Esophagus muscularis mucosa (tissue), 4 donors: ENCODE results near the gene LACTB. TPM values are rescaled to one million over a fixed set of nuclear protein-coding genes. Genes with fewer than 3 reads are reported as not detected.
A peak's percentile ranks its signal among the peaks of the same experiment; 100 is the strongest.

Experiments used
- DNase-seq: peaks from one replicate; pipeline ENCODE4 v3.0.0-alpha.2; 2017; ENCODE audit errors: extremely low spot score
- H3K27ac ChIP-seq, 4 donors: fragments of 200-600 bp; sonication (generic); replicated peaks in 1 of 4; 1 replicate in 3 of 4; 2 replicates in 1 of 4; pipeline ENCODE4 v1.5.1; 2016 to 2019; ENCODE audit warnings: mild to moderate bottlenecking in 1 of 4
- H3K27me3 ChIP-seq, 4 donors: fragments of 200-600 bp; sonication (generic); one replicate each; pipeline versions ENCODE4 v1.5.1 to v1.6.0; 2016 to 2019
- H3K36me3 ChIP-seq, 4 donors: fragments of 200-600 bp; sonication (generic); one replicate each; pipeline ENCODE4 v1.5.1; 2016 to 2019
- H3K4me1 ChIP-seq, 4 donors: fragments of 200-600 bp; sonication (generic); one replicate each; pipeline ENCODE4 v1.5.1; 2016 to 2019
- H3K4me3 ChIP-seq, 4 donors: fragments of 200-600 bp; sonication (generic); 1 replicate in 2 of 4; 2 replicates in 2 of 4; pipeline ENCODE4 v1.5.1; 2016 to 2019; ENCODE audit warnings: mild to moderate bottlenecking in 4 of 4, moderate library complexity in 1 of 4
- H3K9me3 ChIP-seq, 4 donors: fragments of 200-600 bp; sonication (generic); 1 replicate in 3 of 4; 2 replicates in 1 of 4; pipeline ENCODE4 v1.5.1; 2016 to 2019
- EP300 ChIP-seq: sonication (generic); formaldehyde crosslinking; IDR thresholded peaks from one replicate; pipeline ENCODE4 v1.6.1; 2017; ENCODE audit warnings: antibody characterized with exemption
- POLR2A ChIP-seq: fragments of 450-650 bp; IDR thresholded peaks from one replicate; pipeline ENCODE4 v1.6.1; 2017; ENCODE audit warnings: antibody characterized with exemption, moderate library complexity, mild to moderate bottlenecking, low read depth
- POLR2AphosphoS5 ChIP-seq, 2 donors: sonication (generic); formaldehyde crosslinking; IDR thresholded peaks; one replicate each; pipeline ENCODE4 v1.6.1; 2017; ENCODE audit warnings: antibody characterized with exemption in 2 of 2
- WGBS: methylation state at CpG from one replicate; pipeline ENCODE4 v1.1.5; 2018; 5-methylcytosine and 5-hydroxymethylcytosine counted together
- intact Hi-C: fragments of 100-400 bp; cut with DNase I; formaldehyde crosslinking; loops from one replicate; pipeline ENCODE4 v1.15.1; 2023
- total RNA-seq, 4 donors: library from RNA; depleted of rRNA; stranded (reverse); fragments of >200 nt; gene quantifications; one replicate each; pipeline versions ENCODE4 v1.1.0 to v1.2.1, GENCODE V29; 2016
- TF ChIP-seq, protein P1 (sequence below), 3 experiments: fragments of 200-600 bp in 2 of 3; fragments of 450-650 bp in 1 of 3; sonication (generic) in 2 of 3; IDR thresholded peaks; one replicate each; pipeline ENCODE4 v1.5.1; 2017 to 2019; ENCODE audit warnings: antibody characterized with exemption in 3 of 3, mild to moderate bottlenecking in 2 of 3, moderate library complexity in 1 of 3

Gene LACTB
- 10 to 100 TPM; 15.4 to 22.8 (median 18.7) TPM for total RNA-seq

DNA sequence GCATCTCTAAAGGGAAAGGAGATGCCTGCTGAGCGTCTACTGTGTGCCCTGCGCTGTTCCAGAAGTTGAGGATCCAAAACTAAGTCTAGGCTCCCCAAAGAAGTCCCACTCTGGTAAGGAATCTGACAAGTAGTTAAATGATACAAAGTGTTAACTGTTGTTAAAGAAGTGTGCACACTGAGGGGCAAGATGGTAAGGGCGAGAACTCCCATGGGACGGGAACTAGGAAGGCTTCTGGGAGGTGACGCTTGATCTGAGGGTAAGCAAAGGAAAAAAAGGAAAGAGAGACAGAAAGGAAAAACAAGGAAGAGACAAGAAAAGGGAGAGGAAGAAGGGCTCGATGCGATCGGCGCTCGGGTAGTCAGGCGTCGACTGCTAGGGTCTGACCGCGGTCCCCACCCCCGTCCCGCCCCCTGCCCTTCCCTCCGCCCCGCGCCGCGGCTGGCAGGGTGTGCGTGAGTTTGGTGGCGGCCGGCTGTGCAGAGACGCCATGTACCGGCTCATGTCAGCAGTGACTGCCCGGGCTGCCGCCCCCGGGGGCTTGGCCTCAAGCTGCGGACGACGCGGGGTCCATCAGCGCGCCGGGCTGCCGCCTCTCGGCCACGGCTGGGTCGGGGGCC is at the start of gene LACTB:
Gene LACTB, plus strand, starts transcription at position 480 of the 620 bp plus-strand sequence. Its CDS starts 11 bp downstream, at position 491.
- DNase-seq = peak; percentile 96
- H3K36me3 ChIP-seq = peaks cover 6 to 11% (median 9%) of the 10 kb centered on the region in 4 donors
- peaks cover 9 to 14% (median 12%) of the 10 kb centered on the region in 4 donors for H3K4me1 ChIP-seq
- no peaks in the 10 kb centered on the region for H3K27me3 ChIP-seq
- peak within 1 kb of the TSS; percentile 74 to 100 (median 96) for H3K4me3 ChIP-seq
- intact Hi-C loops = no loop called here
- H3K9me3 ChIP-seq = no peaks in the 10 kb centered on the region
- peak within 1 kb of the TSS; percentile 93 to 99 (median 96) for H3K27ac ChIP-seq
- peak; percentile 74 to 88 for TF ChIP-seq POLR2AphosphoS5 (IDR thresholded peaks at IDR 0.05)
- TF ChIP-seq, protein P1, sequence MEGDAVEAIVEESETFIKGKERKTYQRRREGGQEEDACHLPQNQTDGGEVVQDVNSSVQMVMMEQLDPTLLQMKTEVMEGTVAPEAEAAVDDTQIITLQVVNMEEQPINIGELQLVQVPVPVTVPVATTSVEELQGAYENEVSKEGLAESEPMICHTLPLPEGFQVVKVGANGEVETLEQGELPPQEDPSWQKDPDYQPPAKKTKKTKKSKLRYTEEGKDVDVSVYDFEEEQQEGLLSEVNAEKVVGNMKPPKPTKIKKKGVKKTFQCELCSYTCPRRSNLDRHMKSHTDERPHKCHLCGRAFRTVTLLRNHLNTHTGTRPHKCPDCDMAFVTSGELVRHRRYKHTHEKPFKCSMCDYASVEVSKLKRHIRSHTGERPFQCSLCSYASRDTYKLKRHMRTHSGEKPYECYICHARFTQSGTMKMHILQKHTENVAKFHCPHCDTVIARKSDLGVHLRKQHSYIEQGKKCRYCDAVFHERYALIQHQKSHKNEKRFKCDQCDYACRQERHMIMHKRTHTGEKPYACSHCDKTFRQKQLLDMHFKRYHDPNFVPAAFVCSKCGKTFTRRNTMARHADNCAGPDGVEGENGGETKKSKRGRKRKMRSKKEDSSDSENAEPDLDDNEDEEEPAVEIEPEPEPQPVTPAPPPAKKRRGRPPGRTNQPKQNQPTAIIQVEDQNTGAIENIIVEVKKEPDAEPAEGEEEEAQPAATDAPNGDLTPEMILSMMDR (IDR thresholded peaks at IDR 0.05) = no peak
- TF ChIP-seq POLR2A = no peak
- no peak for TF ChIP-seq EP300
- 3% methylated on average over 20 of the region's 40 CpGs for WGBS

DNA sequence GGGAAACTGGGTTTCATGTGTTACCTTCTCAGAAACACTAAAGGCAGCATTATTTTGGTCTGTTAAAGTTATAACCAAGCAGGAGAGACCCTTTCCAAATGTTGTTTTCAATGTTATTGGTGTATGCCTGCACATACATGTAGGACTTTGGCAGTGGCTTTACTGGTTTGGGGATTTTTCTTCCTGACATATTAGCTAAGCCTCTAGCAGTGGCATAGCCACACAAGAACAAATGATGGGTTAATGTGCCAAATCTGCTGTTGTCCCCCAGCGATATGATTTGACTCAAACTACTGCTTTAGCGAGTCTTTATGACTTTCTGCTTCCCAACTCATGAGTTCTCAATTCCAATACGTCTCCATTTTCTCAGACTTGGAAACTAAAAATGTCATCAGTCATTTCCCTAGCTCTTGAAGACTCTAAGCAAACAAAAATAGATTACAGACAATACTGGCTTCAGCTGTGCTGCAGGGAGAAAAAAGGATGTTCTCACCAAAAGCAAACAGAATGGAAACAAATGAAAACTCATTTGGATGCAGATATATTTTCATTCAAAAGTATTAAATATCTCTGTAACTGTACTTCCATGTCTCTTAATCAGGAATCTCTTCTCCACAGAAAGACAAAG is 49.5 kb upstream of the LACTB start:
- H3K4me1 ChIP-seq = peaks cover 45 to 99% (median 97%) of the 10 kb centered on the region in 4 donors
- WGBS = 28% methylated on average over 3 of the region's 3 CpGs

GRCh38 chr15:63072809-63073277 is 48.8 kb upstream of the LACTB start:
- Histone ChIP-seq H3K4me3 (no peak overlapping the region), H3K27ac (peak overlapping the region; percentile 82 to 97 (median 88)), H3K27me3 (no peaks in the 10 kb centered on the region), H3K36me3 (peaks cover 9 to 50% (median 37%) of the 10 kb centered on the region in 4 donors), H3K9me3 (no peaks in the 10 kb centered on the region), H3K4me1 (peaks cover 39 to 99% (median 97%) of the 10 kb centered on the region in 4 donors)
- intact Hi-C loops = no loop called here
- 50% methylated on average over 8 of the region's 9 CpGs for WGBS
- TF ChIP-seq EP300 (no peak), POLR2AphosphoS5 (IDR thresholded peaks at IDR 0.05) (peak; percentile 2 to 60), POLR2A (no peak)
- TF ChIP-seq, protein P1 (IDR thresholded peaks at IDR 0.05) = no peak
- DNase-seq = no peak

More for the DNA sequence above, 49.5 kb upstream of the LACTB start:
- intact Hi-C loops = no loop called here
- DNase-seq = no peak
- H3K36me3 ChIP-seq = peaks cover 16 to 57% (median 45%) of the 10 kb centered on the region in 4 donors
- peak overlapping the region; percentile 82 to 97 (median 88) for H3K27ac ChIP-seq
- H3K4me3 ChIP-seq = no peak overlapping the region
- no peak for TF ChIP-seq EP300
- peak in 1 of 2 donors; percentile 31 for TF ChIP-seq POLR2AphosphoS5 (IDR thresholded peaks at IDR 0.05)
- no peaks in the 10 kb centered on the region for H3K27me3 ChIP-seq
- no peaks in the 10 kb centered on the region for H3K9me3 ChIP-seq

DNA sequence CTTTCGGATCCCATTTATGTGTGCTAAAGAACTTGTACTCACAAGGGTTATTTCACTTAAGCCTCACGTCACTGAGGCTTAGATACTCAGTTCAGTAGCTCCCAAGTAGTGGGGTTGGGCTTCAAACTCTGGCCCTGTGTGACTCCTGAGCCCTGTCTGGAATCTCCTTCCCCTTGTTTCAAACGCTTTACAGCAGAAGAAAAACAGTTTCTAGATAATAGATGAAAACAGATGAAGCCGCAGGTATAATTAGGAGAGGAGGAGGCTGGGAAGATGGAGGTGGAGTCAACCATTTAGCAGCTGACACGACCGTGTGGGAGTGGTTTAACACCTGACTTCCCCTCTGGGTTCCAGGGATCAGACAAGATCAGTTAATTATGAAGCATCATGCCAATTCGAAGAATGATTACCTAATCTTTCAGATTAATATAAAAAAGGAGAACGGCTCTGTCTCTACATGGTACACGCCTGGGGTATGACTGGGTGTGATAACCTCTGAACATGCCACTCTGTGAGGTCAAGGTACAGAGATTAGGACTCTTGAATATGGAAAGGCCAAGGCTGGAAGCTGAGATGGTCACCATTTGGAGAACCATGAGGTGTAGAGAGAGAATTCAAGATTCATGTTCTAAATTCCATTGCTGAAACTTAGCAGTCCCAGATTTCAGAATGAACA is 48.0 kb upstream of the LACTB start:
- DNase-seq = no peak
- H3K9me3 ChIP-seq = no peaks in the 10 kb centered on the region
- no peak overlapping the region for H3K4me3 ChIP-seq
- TF ChIP-seq POLR2AphosphoS5 (IDR thresholded peaks at IDR 0.05) (peak in 1 of 2 donors; percentile 59), EP300 (no peak)
- H3K27me3 ChIP-seq = no peaks in the 10 kb centered on the region
- H3K36me3 ChIP-seq = peaks cover 1 to 42% (median 30%) of the 10 kb centered on the region in 4 donors
- H3K27ac ChIP-seq = peak overlapping the region; percentile 82 to 97 (median 88)
- peaks cover 35 to 99% (median 95%) of the 10 kb centered on the region in 4 donors for H3K4me1 ChIP-seq
- intact Hi-C loops = no loop called here
- WGBS = 59% methylated on average over 9 of the region's 9 CpGs

GRCh38 chr15:63075015-63075983 is 46.4 kb upstream of the LACTB start:
- H3K4me1 ChIP-seq = peaks cover 38 to 99% (median 95%) of the 10 kb centered on the region in 4 donors
- H3K4me3 ChIP-seq = peak overlapping the region; percentile 24 to 43 (median 28)
- intact Hi-C loops = no loop called here
- peaks cover 0 to 29% (median 16%) of the 10 kb centered on the region in 4 donors for H3K36me3 ChIP-seq
- H3K9me3 ChIP-seq = no peaks in the 10 kb centered on the region
- H3K27ac ChIP-seq = peak overlapping the region; percentile 82 to 97 (median 88)
- 35% methylated on average over 17 of the region's 17 CpGs for WGBS
- peak; percentile 57 to 76 for TF ChIP-seq POLR2AphosphoS5 (IDR thresholded peaks at IDR 0.05)
- TF ChIP-seq, protein P1 (IDR thresholded peaks at IDR 0.05) = no peak
- no peak for DNase-seq
- no peaks in the 10 kb centered on the region for H3K27me3 ChIP-seq
